Astrocyte (in vitro differentiated cells and primary cell): Measurements from ENCODE around the gene IL17D. TPM values are rescaled to one million over a fixed set of nuclear protein-coding genes. Genes with fewer than 3 reads are reported as not detected.

ENCODE experiments used
- DNase-seq: peaks from one replicate; pipeline ENCODE4 v3.0.0-alpha.2; 2010; ENCODE audit warnings: low read depth
- FAIRE-seq: peaks from 2 replicates; lab custom pipeline; 2011; peaks lifted over from hg19 to GRCh38; lab: Jason Lieb, UNC
- H2AFZ ChIP-seq: 2 replicates; pipeline ENCODE4 v1.6.0; 2012; ENCODE audit warnings: low read depth, low read length, inconsistent platforms
- H3K27ac ChIP-seq: 2 replicates; pipeline ENCODE4 v1.5.1; 2011; ENCODE audit warnings: low read depth, low read length, inconsistent platforms
- H3K27me3 ChIP-seq: 2 replicates; pipeline ENCODE4 v1.6.0; 2011; ENCODE audit warnings: low read length, inconsistent platforms; ENCODE audit not compliant: insufficient read depth
- H3K36me3 ChIP-seq: 2 replicates; pipeline ENCODE4 v1.5.1; 2011; ENCODE audit warnings: low read length, inconsistent platforms; ENCODE audit not compliant: insufficient read depth
- H3K4me1 ChIP-seq: 2 replicates; pipeline ENCODE4 v1.5.1; 2011; ENCODE audit warnings: low read length, inconsistent platforms; ENCODE audit not compliant: insufficient read depth
- H3K4me2 ChIP-seq: 2 replicates; pipeline ENCODE4 v1.6.0; 2012; ENCODE audit warnings: low read length, inconsistent platforms
- H3K4me3 ChIP-seq: 2 replicates; pipeline ENCODE4 v1.5.1; 2011; ENCODE audit warnings: low read depth, mild to moderate bottlenecking, low read length, inconsistent platforms; ENCODE audit not compliant: insufficient read depth
- H3K79me2 ChIP-seq: 2 replicates; pipeline ENCODE4 v1.6.0; 2012; ENCODE audit warnings: mild to moderate bottlenecking, low read length, inconsistent platforms; ENCODE audit not compliant: insufficient read depth
- H3K9ac ChIP-seq: 2 replicates; pipeline ENCODE4 v1.6.0; 2012; ENCODE audit warnings: mild to moderate bottlenecking, low read length, inconsistent platforms
- H3K9me3 ChIP-seq: 2 replicates; pipeline ENCODE4 v1.5.1; 2012; ENCODE audit warnings: low read depth, mild to moderate bottlenecking, low read length, inconsistent platforms; ENCODE audit not compliant: insufficient read depth
- H4K20me1 ChIP-seq: 2 replicates; pipeline ENCODE4 v1.6.0; 2012; ENCODE audit warnings: low read length, inconsistent platforms; ENCODE audit not compliant: insufficient read depth
- H3K27ac Mint-ChIP-seq: one replicate; pipeline ENCODE4 v1.8.0; 2021; ENCODE audit warnings: mild to moderate bottlenecking, mixed read lengths; ENCODE audit not compliant: unreplicated experiment
- H3K27me3 Mint-ChIP-seq: one replicate; pipeline ENCODE4 v1.8.0; 2021; ENCODE audit warnings: low read depth, mixed read lengths; ENCODE audit not compliant: unreplicated experiment
- H3K36me3 Mint-ChIP-seq: one replicate; pipeline ENCODE4 v1.8.0; 2021; ENCODE audit warnings: low read depth, mixed read lengths; ENCODE audit not compliant: unreplicated experiment
- H3K4me1 Mint-ChIP-seq: one replicate; pipeline ENCODE4 v1.8.0; 2021; ENCODE audit warnings: low read depth, mixed read lengths; ENCODE audit not compliant: unreplicated experiment
- H3K4me3 Mint-ChIP-seq: one replicate; pipeline ENCODE4 v1.8.0; 2021; ENCODE audit warnings: mild to moderate bottlenecking, moderate library complexity, mixed read lengths; ENCODE audit not compliant: unreplicated experiment
- H3K9me3 Mint-ChIP-seq: one replicate; pipeline ENCODE4 v1.8.0; 2021; ENCODE audit warnings: mild to moderate bottlenecking, mixed read lengths; ENCODE audit not compliant: unreplicated experiment
- CTCF ChIP-seq: IDR thresholded peaks from 2 replicates; pipeline ENCODE4 v1.5.1; 2011; ENCODE audit warnings: low read depth, mild to moderate bottlenecking, inconsistent platforms, low read length, moderate library complexity; ENCODE audit not compliant: insufficient read depth
- EZH2 ChIP-seq: IDR thresholded peaks from 2 replicates; pipeline ENCODE4 v1.6.1; 2012; ENCODE audit warnings: mild to moderate bottlenecking, low read length, inconsistent platforms; ENCODE audit not compliant: insufficient read depth
- total RNA-seq: library from RNA; stranded (reverse); gene quantifications from 2 replicates; pipeline ENCODE4 v1.2.1, GENCODE V29; 2021

IL17D gene
- total RNA-seq, 1 donor from 2014 or later, result 1.9 TPM

- Histone ChIP-seq H3K4me3 (peak overlapping the region; percentile 75), H4K20me1 (no peaks in the 10 kb centered on the region), H2AFZ (no peak overlapping the region), H3K79me2 (no peaks in the 10 kb centered on the region), H3K9me3 (no peaks in the 10 kb centered on the region), H3K9ac (no peak overlapping the region), H3K4me1 (peaks cover 10% of the 10 kb centered on the region), H3K27me3 (peaks cover 16% of the 10 kb centered on the region), H3K4me2 (peak overlapping the region; percentile 99), H3K36me3 (no peaks in the 10 kb centered on the region), H3K27ac (no peak overlapping the region)
- DNase-seq, result no peak
- Mint-ChIP-seq H3K36me3 (no peaks in the 10 kb centered on the region), H3K27me3 (peaks cover 29% of the 10 kb centered on the region), H3K9me3 (no peaks in the 10 kb centered on the region), H3K4me1 (no peaks in the 10 kb centered on the region), H3K4me3 (peak overlapping the region; percentile 89), H3K27ac (no peak overlapping the region)
- no peak for TF ChIP-seq CTCF
- no peak for TF ChIP-seq EZH2
- no peak for FAIRE-seq
Measured at GRCh38 chr13:20702530-20702914, 977 bp upstream of the IL17D start.

- H3K9ac ChIP-seq, result no peak overlapping the region
- H3K36me3 ChIP-seq, result no peaks in the 10 kb centered on the region
- peak overlapping the region; percentile 47 for H2AFZ ChIP-seq
- peak; percentile 19 for TF ChIP-seq CTCF
- no peak for TF ChIP-seq EZH2
- Mint-ChIP-seq H3K36me3 (no peaks in the 10 kb centered on the region), H3K4me3 (no peak overlapping the region), H3K27me3 (peaks cover 29% of the 10 kb centered on the region), H3K9me3 (no peaks in the 10 kb centered on the region), H3K27ac (no peak overlapping the region), H3K4me1 (peaks cover under 1% of the 10 kb centered on the region)
- H4K20me1 ChIP-seq, result no peaks in the 10 kb centered on the region
- H3K4me3 ChIP-seq, result peak overlapping the region; percentile 46
- peaks cover 11% of the 10 kb centered on the region for H3K4me1 ChIP-seq
- H3K27ac ChIP-seq, result no peak overlapping the region
- H3K9me3 ChIP-seq, result no peaks in the 10 kb centered on the region
- peaks cover 16% of the 10 kb centered on the region for H3K27me3 ChIP-seq
- DNase-seq (peak; percentile 62), FAIRE-seq (no peak)
- no peaks in the 10 kb centered on the region for H3K79me2 ChIP-seq
- peak overlapping the region; percentile 99 for H3K4me2 ChIP-seq
Measured at GRCh38 chr13:20703780-20704458, 420 bp downstream of the IL17D start.

GRCh38 chr13:20704459-20705069, 1.1 kb downstream of the IL17D start:
- DNase-seq (no peak), FAIRE-seq (no peak)
- Histone ChIP-seq H3K4me1 (peaks cover 17% of the 10 kb centered on the region), H3K36me3 (no peaks in the 10 kb centered on the region), H3K4me3 (no peak overlapping the region), H3K79me2 (no peaks in the 10 kb centered on the region), H3K9ac (no peak overlapping the region), H3K4me2 (peak overlapping the region; percentile 67), H4K20me1 (no peaks in the 10 kb centered on the region), H2AFZ (peak overlapping the region; percentile 34), H3K9me3 (no peaks in the 10 kb centered on the region), H3K27ac (no peak overlapping the region), H3K27me3 (peaks cover 16% of the 10 kb centered on the region)
- TF ChIP-seq CTCF (no peak), EZH2 (no peak)
- Mint-ChIP-seq H3K9me3 (no peaks in the 10 kb centered on the region), H3K27ac (no peak overlapping the region), H3K4me3 (peak overlapping the region; percentile 84), H3K36me3 (no peaks in the 10 kb centered on the region), H3K4me1 (peaks cover 7% of the 10 kb centered on the region), H3K27me3 (peaks cover 28% of the 10 kb centered on the region)
